GM18505 (cell line): ENCODE measurements around the gene TOMM40L.
A peak's percentile ranks its signal among the peaks of the same experiment; 100 is the strongest.
"Not testable (repeated sequence)": the region's sequence is repeated elsewhere in the genome, so short reads cannot be mapped to it uniquely, and the experiment has no call there.

ENCODE experiments used
- ATAC-seq: cut with Tn5 transposase; IDR thresholded peaks from one replicate; pipeline ENCODE4 v1.9.1; 2021; ENCODE audit not compliant: unreplicated experiment
- POLR2A ChIP-seq: IDR thresholded peaks from 4 replicates; pipeline ENCODE4 v1.6.1; 2011; ENCODE audit warnings: borderline replicate concordance; ENCODE audit not compliant: insufficient read depth, insufficient read length; ENCODE audit errors: extremely low read depth

TOMM40L gene

GRCh38 chr1:161235957-161236775, 10.3 kb downstream of the TOMM40L start:
- ATAC-seq, result no peak
- no peak for TF ChIP-seq POLR2A

GRCh38 chr1:161238039-161238473, 12.2 kb downstream of the TOMM40L start, which contains the start of gene NR1I3:
TSS of gene NR1I3 (minus strand) at chr1:161238203. CDS start at chr1:161236565, 1,638 bp downstream.
- no peak for ATAC-seq
- TF ChIP-seq POLR2A, result no peak

GRCh38 chr1:161241682-161242081, 15.8 kb downstream of the TOMM40L start:
- TF ChIP-seq POLR2A, result no peak
- no peak for ATAC-seq

GRCh38 chr1:161242313-161242712, 16.5 kb downstream of the TOMM40L start:
- ATAC-seq, result no peak
- TF ChIP-seq POLR2A, result no peak

GRCh38 chr1:161244888-161245287, 19.0 kb downstream of the TOMM40L start:
- TF ChIP-seq POLR2A, result no peak
- no peak for ATAC-seq

GRCh38 chr1:161250100-161250499, 24.2 kb downstream of the TOMM40L start:
- not testable (repeated sequence) for ATAC-seq

- no peak for ATAC-seq
Measured at GRCh38 chr1:161250829-161251228, 25.0 kb downstream of the TOMM40L start.

GRCh38 chr1:161251579-161251978, 25.7 kb downstream of the TOMM40L start:
- no peak for TF ChIP-seq POLR2A
- ATAC-seq, result no peak

More at GRCh38 chr1:161250829-161251228, 25.0 kb downstream of the TOMM40L start:
- no peak for TF ChIP-seq POLR2A

- ATAC-seq, result not testable (repeated sequence)
Measured at GRCh38 chr1:161255302-161255701, 29.4 kb downstream of the TOMM40L start.

GRCh38 chr1:161255955-161256520, 30.2 kb downstream of the TOMM40L start:
- not testable (repeated sequence) for ATAC-seq

- ATAC-seq, result not testable (repeated sequence)
Measured at GRCh38 chr1:161257109-161257508, 31.2 kb downstream of the TOMM40L start.

GRCh38 chr1:161258439-161259344, 32.8 kb downstream of the TOMM40L start, which contains the start of gene PCP4L1:
TSS of gene PCP4L1 (plus strand) at chr1:161258745. CDS start at chr1:161258975, 230 bp downstream.
- TF ChIP-seq POLR2A, result no peak
- peak; percentile 54 for ATAC-seq

GRCh38 chr1:161259345-161259702, 33.5 kb downstream of the TOMM40L start:
- no peak for ATAC-seq
- TF ChIP-seq POLR2A, result no peak

- ATAC-seq, result no peak
- no peak for TF ChIP-seq POLR2A
Measured at GRCh38 chr1:161259765-161260164, 33.9 kb downstream of the TOMM40L start.
